GM23338 (cell line): ENCODE measurements around the gene DNAH6.

Source experiments
- CREB1 ChIP-seq: fragments of 250-450 bp; sonication (Bioruptor Pico); IDR thresholded peaks from 2 replicates; pipeline ENCODE4 v1.5.0; 2020; ENCODE audit warnings: low read depth, mild to moderate bottlenecking, moderate library complexity
- EZH2 ChIP-seq: fragments of 200-600 bp; sonication (generic); IDR thresholded peaks from one replicate; pipeline ENCODE4 v1.8.0; 2017; ENCODE audit warnings: antibody characterized with exemption, mild to moderate bottlenecking, low read depth; ENCODE audit not compliant: unreplicated experiment
- POLR2AphosphoS5 ChIP-seq: IDR thresholded peaks from 2 replicates; pipeline ENCODE4 v1.6.1; 2016; ENCODE audit warnings: antibody characterized with exemption, low read depth
- TF ChIP-seq, protein P1 (sequence below), 2 experiments: fragments of 200-600 bp in 1 of 2; sonication (generic) in 1 of 2; conservative IDR thresholded peaks; 2 replicates each; pipeline versions ENCODE4 v1.5.1 to v1.6.1; 2016 to 2017; ENCODE audit warnings: antibody characterized with exemption in 2 of 2, low read depth in 2 of 2, mild to moderate bottlenecking in 2 of 2, moderate library complexity in 1 of 2
- TF ChIP-seq, protein P2 (sequence below): IDR thresholded peaks from one replicate; pipeline ENCODE4 v1.6.1; 2018; ENCODE audit warnings: antibody characterized with exemption; ENCODE audit not compliant: unreplicated experiment
- TF ChIP-seq, protein P3 (sequence below): IDR thresholded peaks from 2 replicates; pipeline ENCODE4 v1.6.1; 2016; ENCODE audit warnings: antibody characterized with exemption
- TF ChIP-seq, protein P4 (sequence below): fragments of 250-450 bp; sonication (Bioruptor Pico); IDR thresholded peaks from 2 replicates; pipeline ENCODE4 v1.5.0; 2020; ENCODE audit warnings: mild to moderate bottlenecking, moderate library complexity

DNA sequence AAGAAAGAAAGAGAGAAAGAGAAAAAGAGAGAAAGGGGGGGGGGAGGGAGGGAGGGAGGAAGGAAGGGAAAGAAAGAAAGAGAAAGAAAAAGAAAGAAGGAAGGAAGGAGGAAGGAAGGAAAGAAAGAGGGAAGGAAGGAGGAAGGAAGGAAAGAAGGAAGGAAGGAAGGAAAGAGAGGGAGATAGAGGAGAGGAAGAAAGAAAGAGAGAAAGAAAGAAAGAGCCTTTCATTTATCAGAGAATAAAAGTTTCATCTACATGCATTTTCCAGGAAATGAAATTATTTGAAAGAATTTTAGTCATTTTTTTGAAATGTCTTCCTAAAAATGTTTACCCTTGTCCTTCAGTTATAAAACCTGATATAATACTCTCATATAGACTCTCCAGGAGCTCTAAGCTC is 192.1 kb downstream of the DNAH6 start:
- TF ChIP-seq, protein P1, sequence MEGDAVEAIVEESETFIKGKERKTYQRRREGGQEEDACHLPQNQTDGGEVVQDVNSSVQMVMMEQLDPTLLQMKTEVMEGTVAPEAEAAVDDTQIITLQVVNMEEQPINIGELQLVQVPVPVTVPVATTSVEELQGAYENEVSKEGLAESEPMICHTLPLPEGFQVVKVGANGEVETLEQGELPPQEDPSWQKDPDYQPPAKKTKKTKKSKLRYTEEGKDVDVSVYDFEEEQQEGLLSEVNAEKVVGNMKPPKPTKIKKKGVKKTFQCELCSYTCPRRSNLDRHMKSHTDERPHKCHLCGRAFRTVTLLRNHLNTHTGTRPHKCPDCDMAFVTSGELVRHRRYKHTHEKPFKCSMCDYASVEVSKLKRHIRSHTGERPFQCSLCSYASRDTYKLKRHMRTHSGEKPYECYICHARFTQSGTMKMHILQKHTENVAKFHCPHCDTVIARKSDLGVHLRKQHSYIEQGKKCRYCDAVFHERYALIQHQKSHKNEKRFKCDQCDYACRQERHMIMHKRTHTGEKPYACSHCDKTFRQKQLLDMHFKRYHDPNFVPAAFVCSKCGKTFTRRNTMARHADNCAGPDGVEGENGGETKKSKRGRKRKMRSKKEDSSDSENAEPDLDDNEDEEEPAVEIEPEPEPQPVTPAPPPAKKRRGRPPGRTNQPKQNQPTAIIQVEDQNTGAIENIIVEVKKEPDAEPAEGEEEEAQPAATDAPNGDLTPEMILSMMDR (conservative IDR thresholded peaks at IDR 0.05; ENCODE audit: low read depth in 2 of 2): no peak
- TF ChIP-seq EZH2 (no peak), CREB1 (no peak), POLR2AphosphoS5 (no peak)
- TF ChIP-seq, protein P2, sequence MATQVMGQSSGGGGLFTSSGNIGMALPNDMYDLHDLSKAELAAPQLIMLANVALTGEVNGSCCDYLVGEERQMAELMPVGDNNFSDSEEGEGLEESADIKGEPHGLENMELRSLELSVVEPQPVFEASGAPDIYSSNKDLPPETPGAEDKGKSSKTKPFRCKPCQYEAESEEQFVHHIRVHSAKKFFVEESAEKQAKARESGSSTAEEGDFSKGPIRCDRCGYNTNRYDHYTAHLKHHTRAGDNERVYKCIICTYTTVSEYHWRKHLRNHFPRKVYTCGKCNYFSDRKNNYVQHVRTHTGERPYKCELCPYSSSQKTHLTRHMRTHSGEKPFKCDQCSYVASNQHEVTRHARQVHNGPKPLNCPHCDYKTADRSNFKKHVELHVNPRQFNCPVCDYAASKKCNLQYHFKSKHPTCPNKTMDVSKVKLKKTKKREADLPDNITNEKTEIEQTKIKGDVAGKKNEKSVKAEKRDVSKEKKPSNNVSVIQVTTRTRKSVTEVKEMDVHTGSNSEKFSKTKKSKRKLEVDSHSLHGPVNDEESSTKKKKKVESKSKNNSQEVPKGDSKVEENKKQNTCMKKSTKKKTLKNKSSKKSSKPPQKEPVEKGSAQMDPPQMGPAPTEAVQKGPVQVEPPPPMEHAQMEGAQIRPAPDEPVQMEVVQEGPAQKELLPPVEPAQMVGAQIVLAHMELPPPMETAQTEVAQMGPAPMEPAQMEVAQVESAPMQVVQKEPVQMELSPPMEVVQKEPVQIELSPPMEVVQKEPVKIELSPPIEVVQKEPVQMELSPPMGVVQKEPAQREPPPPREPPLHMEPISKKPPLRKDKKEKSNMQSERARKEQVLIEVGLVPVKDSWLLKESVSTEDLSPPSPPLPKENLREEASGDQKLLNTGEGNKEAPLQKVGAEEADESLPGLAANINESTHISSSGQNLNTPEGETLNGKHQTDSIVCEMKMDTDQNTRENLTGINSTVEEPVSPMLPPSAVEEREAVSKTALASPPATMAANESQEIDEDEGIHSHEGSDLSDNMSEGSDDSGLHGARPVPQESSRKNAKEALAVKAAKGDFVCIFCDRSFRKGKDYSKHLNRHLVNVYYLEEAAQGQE: no peak
- TF ChIP-seq, protein P3, sequence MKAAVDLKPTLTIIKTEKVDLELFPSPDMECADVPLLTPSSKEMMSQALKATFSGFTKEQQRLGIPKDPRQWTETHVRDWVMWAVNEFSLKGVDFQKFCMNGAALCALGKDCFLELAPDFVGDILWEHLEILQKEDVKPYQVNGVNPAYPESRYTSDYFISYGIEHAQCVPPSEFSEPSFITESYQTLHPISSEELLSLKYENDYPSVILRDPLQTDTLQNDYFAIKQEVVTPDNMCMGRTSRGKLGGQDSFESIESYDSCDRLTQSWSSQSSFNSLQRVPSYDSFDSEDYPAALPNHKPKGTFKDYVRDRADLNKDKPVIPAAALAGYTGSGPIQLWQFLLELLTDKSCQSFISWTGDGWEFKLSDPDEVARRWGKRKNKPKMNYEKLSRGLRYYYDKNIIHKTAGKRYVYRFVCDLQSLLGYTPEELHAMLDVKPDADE: no peak
- TF ChIP-seq, protein P4, sequence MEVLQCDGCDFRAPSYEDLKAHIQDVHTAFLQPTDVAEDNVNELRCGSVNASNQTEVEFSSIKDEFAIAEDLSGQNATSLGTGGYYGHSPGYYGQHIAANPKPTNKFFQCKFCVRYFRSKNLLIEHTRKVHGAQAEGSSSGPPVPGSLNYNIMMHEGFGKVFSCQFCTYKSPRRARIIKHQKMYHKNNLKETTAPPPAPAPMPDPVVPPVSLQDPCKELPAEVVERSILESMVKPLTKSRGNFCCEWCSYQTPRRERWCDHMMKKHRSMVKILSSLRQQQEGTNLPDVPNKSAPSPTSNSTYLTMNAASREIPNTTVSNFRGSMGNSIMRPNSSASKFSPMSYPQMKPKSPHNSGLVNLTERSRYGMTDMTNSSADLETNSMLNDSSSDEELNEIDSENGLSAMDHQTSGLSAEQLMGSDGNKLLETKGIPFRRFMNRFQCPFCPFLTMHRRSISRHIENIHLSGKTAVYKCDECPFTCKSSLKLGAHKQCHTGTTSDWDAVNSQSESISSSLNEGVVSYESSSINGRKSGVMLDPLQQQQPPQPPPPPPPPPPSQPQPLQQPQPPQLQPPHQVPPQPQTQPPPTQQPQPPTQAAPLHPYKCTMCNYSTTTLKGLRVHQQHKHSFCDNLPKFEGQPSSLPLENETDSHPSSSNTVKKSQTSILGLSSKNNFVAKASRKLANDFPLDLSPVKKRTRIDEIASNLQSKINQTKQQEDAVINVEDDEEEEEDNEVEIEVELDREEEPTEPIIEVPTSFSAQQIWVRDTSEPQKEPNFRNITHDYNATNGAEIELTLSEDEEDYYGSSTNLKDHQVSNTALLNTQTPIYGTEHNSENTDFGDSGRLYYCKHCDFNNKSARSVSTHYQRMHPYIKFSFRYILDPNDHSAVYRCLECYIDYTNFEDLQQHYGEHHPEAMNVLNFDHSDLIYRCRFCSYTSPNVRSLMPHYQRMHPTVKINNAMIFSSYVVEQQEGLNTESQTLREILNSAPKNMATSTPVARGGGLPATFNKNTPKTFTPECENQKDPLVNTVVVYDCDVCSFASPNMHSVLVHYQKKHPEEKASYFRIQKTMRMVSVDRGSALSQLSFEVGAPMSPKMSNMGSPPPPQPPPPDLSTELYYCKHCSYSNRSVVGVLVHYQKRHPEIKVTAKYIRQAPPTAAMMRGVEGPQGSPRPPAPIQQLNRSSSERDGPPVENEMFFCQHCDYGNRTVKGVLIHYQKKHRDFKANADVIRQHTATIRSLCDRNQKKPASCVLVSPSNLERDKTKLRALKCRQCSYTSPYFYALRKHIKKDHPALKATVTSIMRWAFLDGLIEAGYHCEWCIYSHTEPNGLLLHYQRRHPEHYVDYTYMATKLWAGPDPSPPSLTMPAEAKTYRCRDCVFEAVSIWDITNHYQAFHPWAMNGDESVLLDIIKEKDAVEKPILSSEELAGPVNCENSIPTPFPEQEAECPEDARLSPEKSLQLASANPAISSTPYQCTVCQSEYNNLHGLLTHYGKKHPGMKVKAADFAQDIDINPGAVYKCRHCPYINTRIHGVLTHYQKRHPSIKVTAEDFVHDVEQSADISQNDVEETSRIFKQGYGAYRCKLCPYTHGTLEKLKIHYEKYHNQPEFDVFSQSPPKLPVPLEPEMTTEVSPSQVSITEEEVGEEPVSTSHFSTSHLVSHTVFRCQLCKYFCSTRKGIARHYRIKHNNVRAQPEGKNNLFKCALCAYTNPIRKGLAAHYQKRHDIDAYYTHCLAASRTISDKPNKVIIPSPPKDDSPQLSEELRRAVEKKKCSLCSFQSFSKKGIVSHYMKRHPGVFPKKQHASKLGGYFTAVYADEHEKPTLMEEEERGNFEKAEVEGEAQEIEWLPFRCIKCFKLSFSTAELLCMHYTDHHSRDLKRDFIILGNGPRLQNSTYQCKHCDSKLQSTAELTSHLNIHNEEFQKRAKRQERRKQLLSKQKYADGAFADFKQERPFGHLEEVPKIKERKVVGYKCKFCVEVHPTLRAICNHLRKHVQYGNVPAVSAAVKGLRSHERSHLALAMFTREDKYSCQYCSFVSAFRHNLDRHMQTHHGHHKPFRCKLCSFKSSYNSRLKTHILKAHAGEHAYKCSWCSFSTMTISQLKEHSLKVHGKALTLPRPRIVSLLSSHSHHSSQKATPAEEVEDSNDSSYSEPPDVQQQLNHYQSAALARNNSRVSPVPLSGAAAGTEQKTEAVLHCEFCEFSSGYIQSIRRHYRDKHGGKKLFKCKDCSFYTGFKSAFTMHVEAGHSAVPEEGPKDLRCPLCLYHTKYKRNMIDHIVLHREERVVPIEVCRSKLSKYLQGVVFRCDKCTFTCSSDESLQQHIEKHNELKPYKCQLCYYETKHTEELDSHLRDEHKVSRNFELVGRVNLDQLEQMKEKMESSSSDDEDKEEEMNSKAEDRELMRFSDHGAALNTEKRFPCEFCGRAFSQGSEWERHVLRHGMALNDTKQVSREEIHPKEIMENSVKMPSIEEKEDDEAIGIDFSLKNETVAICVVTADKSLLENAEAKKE (CRISPR knock-in tag): no peak
